ENCODE measurements around the gene SLC12A7.

- TF ChIP-seq, protein P1, sequence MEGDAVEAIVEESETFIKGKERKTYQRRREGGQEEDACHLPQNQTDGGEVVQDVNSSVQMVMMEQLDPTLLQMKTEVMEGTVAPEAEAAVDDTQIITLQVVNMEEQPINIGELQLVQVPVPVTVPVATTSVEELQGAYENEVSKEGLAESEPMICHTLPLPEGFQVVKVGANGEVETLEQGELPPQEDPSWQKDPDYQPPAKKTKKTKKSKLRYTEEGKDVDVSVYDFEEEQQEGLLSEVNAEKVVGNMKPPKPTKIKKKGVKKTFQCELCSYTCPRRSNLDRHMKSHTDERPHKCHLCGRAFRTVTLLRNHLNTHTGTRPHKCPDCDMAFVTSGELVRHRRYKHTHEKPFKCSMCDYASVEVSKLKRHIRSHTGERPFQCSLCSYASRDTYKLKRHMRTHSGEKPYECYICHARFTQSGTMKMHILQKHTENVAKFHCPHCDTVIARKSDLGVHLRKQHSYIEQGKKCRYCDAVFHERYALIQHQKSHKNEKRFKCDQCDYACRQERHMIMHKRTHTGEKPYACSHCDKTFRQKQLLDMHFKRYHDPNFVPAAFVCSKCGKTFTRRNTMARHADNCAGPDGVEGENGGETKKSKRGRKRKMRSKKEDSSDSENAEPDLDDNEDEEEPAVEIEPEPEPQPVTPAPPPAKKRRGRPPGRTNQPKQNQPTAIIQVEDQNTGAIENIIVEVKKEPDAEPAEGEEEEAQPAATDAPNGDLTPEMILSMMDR (conservative IDR thresholded peaks at IDR 0.05 in 1 of 2, IDR thresholded peaks at IDR 0.05 in 1 of 2; ENCODE audit: extremely low read depth in 1 of 2, insufficient read depth in 1 of 2, low read depth in 1 of 2, low read length in 2 of 2) = no peak
- TF ChIP-seq EZH2 (IDR thresholded peaks at IDR 0.05; ENCODE audit: borderline replicate concordance, low read length) = no peak
Observed at GRCh38 chr5:1045960-1046560, 65.8 kb downstream of the SLC12A7 start.

All from mammary epithelial cell (primary cell).